Measurements from ENCODE around the gene TTC38.

TTC38 gene

GRCh38 chr22:46331496-46331895 lies 63.7 kb downstream of the TTC38 start:
- TF ChIP-seq CTCF (conservative IDR thresholded peaks at IDR 0.05; ENCODE audit: control insufficient read depth, insufficient read depth, low read depth, low read length): no peak
- no peak for DNase-seq (ENCODE audit: low read depth)
- H3K4me3 ChIP-seq (ENCODE audit: control insufficient read depth, low read depth, low read length): no peak overlapping the region

- DNase-seq (ENCODE audit: low read depth): peak; percentile 78
- TF ChIP-seq CTCF (conservative IDR thresholded peaks at IDR 0.05; ENCODE audit: control insufficient read depth, insufficient read depth, low read depth, low read length): no peak
- peak within 1 kb of the TSS; percentile 83 for H3K4me3 ChIP-seq (ENCODE audit: control insufficient read depth, low read depth, low read length)
Measured at GRCh38 chr22:46335201-46336118, 67.7 kb downstream of the TTC38 start, which contains the start of gene TRMU. TRMU (plus strand) TSS chr22:46335714; CDS start chr22:46335765, 51 bp downstream.

GRCh38 chr22:46336119-46337078 lies 68.6 kb downstream of the TTC38 start:
- H3K4me3 ChIP-seq (ENCODE audit: control insufficient read depth, low read depth, low read length): peak overlapping the region; percentile 83
- DNase-seq (ENCODE audit: low read depth): no peak
- TF ChIP-seq CTCF (conservative IDR thresholded peaks at IDR 0.05; ENCODE audit: control insufficient read depth, insufficient read depth, low read depth, low read length): no peak

GRCh38 chr22:46337870-46338269 lies 70.1 kb downstream of the TTC38 start:
- no peak for TF ChIP-seq CTCF (conservative IDR thresholded peaks at IDR 0.05; ENCODE audit: control insufficient read depth, insufficient read depth, low read depth, low read length)
- H3K4me3 ChIP-seq (ENCODE audit: control insufficient read depth, low read depth, low read length): no peak overlapping the region
- no peak for DNase-seq (ENCODE audit: low read depth)

GRCh38 chr22:46338636-46339035 lies 70.8 kb downstream of the TTC38 start:
- no peak for TF ChIP-seq CTCF (conservative IDR thresholded peaks at IDR 0.05; ENCODE audit: control insufficient read depth, insufficient read depth, low read depth, low read length)
- H3K4me3 ChIP-seq (ENCODE audit: control insufficient read depth, low read depth, low read length): no peak overlapping the region
- DNase-seq (ENCODE audit: low read depth): no peak

- H3K4me3 ChIP-seq (ENCODE audit: control insufficient read depth, low read depth, low read length): no peak overlapping the region
- no peak for TF ChIP-seq CTCF (conservative IDR thresholded peaks at IDR 0.05; ENCODE audit: control insufficient read depth, insufficient read depth, low read depth, low read length)
- DNase-seq (ENCODE audit: low read depth): no peak
Measured at GRCh38 chr22:46339956-46340355, 72.1 kb downstream of the TTC38 start.
